HL-60/S4 treated with phorbol 12-myristate 13-acetate at 8.2 ng/mL for 4 days and 3 days (cell line): Measurements from ENCODE around the gene CCDC39.
"Not testable (repeated sequence)": the region's sequence is repeated elsewhere in the genome, so short reads cannot be mapped to it uniquely, and the experiment has no call there.

ENCODE experiments used
- in situ Hi-C: fragments of 300-500 bp; cut with MboI; formaldehyde crosslinking; loops from 2 replicates; pipeline ENCODE4 v1.15.0; 2022; ENCODE audit warnings: low sequenced_read_pairs

Gene CCDC39

GRCh38 chr3:180626844-180627243 is 52.4 kb downstream of the CCDC39 start:
- in situ Hi-C loops, result no loop called here

- in situ Hi-C loops, result no loop called here
These were observed 54.6 kb downstream of the CCDC39 start for GRCh38 chr3:180624714-180625113.

- in situ Hi-C loops, result no loop called here
These were observed 59.6 kb downstream of the CCDC39 start for GRCh38 chr3:180619723-180620122.

- in situ Hi-C loops, result not testable (repeated sequence)
These were observed 60.7 kb downstream of the CCDC39 start for GRCh38 chr3:180618563-180618962.

- in situ Hi-C loops, result no loop called here
These were observed 62.2 kb downstream of the CCDC39 start for GRCh38 chr3:180617049-180617448.

GRCh38 chr3:180615954-180616353 is 63.3 kb downstream of the CCDC39 start:
- in situ Hi-C loops, result no loop called here

- in situ Hi-C loops, result no loop called here
These were observed 66.9 kb downstream of the CCDC39 start for GRCh38 chr3:180612364-180612763.

- in situ Hi-C loops, result no loop called here
These were observed 68.3 kb downstream of the CCDC39 start for GRCh38 chr3:180611006-180611405.

GRCh38 chr3:180601688-180602666 is 77.3 kb downstream of the CCDC39 start, which contains the start of gene TTC14:
TTC14 (plus strand) TSS chr3:180602163; CDS start chr3:180602262, 99 bp downstream.
- in situ Hi-C loops, result no loop called here

GRCh38 chr3:180600473-180600872 is 78.8 kb downstream of the CCDC39 start:
- in situ Hi-C loops, result no loop called here

GRCh38 chr3:180595559-180595935 is 83.7 kb downstream of the CCDC39 start:
- in situ Hi-C loops, result loop anchor here (25.0 kb wide), 1 partner anchor 783 kb away; no protein-coding TSS in a partner anchor

- in situ Hi-C loops, result loop anchor here (25.0 kb wide), 1 partner anchor 783 kb away; no protein-coding TSS in a partner anchor
These were observed 84.4 kb downstream of the CCDC39 start for GRCh38 chr3:180594631-180595558.

- in situ Hi-C loops, result loop anchor here (25.0 kb wide), 1 partner anchor 781 kb away; no protein-coding TSS in a partner anchor
These were observed 85.7 kb downstream of the CCDC39 start for GRCh38 chr3:180593631-180594030.

- in situ Hi-C loops, result loop anchor here (25.0 kb wide), 1 partner anchor 778 kb away; no protein-coding TSS in a partner anchor
These were observed 88.9 kb downstream of the CCDC39 start for GRCh38 chr3:180590396-180590795.

GRCh38 chr3:180580934-180581333 is 98.4 kb downstream of the CCDC39 start:
- in situ Hi-C loops, result loop anchor here (25.0 kb wide), 1 partner anchor 769 kb away; no protein-coding TSS in a partner anchor

GRCh38 chr3:180575571-180575970 is 103.7 kb downstream of the CCDC39 start:
- in situ Hi-C loops, result loop anchor here (25.0 kb wide), 1 partner anchor 763 kb away; no protein-coding TSS in a partner anchor

- in situ Hi-C loops, result no loop called here
These were observed 107.3 kb downstream of the CCDC39 start for GRCh38 chr3:180571831-180572598.

GRCh38 chr3:180570238-180570637 is 109.1 kb downstream of the CCDC39 start:
- in situ Hi-C loops, result no loop called here

- in situ Hi-C loops, result no loop called here
These were observed 114.6 kb downstream of the CCDC39 start for GRCh38 chr3:180564676-180565075.
